GM19455 (cell line): Measurements from ENCODE around the gene NFILZ.

Experiments used
- ATAC-seq: cut with Tn5 transposase; IDR thresholded peaks from one replicate; pipeline ENCODE4 v1.9.1; 2021; ENCODE audit not compliant: unreplicated experiment

The NFILZ gene

DNA sequence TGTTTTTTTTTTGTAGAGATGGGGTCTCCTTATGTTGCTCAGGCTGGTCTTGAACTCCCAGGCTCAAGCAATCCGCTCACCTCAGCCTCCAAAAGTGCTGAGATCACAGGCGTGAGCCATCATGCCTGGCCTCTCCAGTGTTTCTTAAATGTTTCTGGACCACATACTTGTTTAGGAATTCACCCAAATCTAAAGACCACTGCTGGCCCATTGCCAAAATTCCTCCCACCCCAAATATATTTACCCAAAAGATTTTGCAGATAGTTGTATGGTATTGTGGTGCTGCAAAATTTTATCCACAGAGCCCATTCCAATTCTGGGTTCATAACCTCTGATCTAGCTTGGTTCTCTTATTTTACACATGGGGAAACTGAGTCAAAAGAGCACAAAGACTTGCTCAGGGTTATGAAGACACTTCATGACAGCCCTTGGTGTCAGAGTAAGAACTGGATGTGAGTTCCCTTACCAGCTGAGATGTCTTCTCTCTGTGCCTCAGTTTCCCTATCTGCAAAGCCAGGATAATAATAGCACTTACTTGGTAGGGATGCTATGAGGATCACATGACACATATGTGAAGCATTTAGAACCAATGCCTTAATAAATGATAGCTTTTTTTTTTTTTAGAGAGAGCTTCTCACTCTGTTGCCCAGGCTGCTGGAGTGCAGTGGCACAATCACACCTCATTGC, 10.9 kb downstream of the NFILZ start:
- no peak for ATAC-seq

DNA sequence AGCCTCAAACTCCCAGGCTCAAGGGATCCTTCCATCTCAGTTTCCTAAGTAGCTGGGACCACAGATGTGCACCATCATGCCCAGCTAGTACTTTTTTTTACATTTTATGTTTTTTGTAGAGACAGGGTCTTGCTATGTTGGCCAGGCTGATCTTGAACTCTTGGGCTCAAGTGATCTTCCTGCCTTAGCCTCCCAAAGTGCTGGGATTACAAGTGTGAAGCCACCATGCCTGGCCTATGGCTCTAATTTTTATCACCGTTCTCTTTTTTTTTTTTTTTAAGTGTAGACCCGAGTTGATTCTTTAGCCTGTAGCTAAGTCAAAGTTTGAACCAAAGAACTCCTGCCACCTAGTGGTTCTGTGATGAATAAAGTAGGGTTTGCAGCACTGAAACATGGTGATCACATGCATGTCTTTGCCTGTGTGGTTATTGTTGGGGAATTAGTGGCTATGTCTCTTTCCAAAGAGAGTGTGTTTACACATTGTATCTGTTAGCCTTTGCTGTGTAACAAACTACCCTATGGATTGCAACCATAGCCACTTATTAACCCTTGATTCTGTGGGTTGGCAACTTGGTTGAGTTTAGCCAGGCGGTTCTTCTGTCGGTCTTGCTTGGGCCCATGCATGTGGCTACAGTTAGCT, 11.6 kb downstream of the NFILZ start:
- no peak for ATAC-seq

DNA sequence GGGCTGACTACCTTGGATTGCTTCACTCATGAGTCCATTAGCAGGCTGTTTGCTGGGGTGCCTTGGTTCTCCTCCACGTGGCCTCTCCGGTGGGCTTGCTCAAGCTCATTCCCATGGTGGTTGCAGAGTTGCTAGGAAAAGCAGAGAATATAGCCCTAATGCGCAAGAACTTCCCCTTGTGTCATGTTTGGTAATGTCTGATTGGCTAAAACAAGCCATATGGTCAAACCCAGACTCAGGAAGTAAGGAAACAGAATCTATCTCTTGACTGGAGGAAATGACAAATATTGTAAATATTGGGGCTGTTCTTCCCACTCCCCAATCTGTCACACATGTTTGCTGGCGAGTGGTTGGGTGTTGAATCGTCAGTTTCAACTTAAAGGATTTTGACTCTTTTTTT, 12.1 kb downstream of the NFILZ start:
- no peak for ATAC-seq

DNA sequence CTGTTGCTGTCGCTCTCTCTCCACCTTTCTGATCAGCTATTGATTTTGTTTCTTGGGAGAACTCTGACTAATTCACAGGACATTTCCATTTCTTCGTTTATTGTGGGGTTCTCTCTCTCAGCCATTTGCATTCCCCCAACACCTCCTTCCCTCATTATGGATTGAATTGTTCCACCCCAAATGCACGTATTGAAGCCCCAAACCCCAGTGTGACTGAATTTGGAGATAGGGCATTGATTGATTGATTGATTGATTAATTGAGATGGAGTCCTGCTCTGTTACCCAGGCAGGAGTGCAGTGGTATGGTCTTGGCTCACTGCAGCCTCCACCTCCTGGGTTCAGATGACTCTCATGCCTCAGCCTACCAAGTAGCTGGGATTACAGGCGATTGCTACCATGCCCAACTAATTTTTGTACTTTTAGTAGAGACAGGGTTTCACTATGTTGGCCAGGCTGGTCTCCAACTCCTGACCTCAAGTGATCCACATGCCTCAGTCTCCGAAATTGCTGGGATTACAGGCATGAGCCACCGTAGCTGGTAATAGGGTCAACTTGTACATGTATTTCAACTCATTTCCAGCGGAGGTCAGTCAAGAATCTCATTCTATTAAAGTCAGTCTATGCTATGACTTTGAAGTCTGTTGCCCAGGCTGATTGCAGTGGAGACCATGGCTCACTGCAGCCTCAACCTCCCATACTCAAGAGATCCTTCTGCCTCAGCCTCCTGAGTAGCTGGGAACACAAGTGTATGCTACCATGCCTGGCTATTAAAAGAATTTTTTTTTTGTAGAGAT, 13.6 kb downstream of the NFILZ start:
- ATAC-seq, result no peak

DNA sequence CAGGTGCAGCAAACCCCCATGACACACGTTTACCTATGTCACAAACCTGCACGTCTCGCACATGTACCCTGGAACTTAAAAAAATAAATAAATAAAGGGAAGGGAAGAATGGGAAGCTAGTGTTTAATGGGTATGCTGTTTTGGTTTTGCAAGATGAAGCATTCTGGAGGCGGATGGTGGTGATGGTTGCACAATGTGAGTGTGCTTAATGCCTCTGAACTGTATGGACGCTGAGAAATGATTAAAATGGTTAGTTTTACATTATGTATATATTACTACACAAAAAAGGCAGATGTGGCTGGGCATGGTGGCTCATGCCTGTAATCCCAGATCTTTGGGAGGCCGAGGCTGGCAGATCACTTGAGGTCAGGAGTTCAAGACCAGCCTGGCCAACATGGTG, 17.8 kb downstream of the NFILZ start:
- no peak for ATAC-seq

DNA sequence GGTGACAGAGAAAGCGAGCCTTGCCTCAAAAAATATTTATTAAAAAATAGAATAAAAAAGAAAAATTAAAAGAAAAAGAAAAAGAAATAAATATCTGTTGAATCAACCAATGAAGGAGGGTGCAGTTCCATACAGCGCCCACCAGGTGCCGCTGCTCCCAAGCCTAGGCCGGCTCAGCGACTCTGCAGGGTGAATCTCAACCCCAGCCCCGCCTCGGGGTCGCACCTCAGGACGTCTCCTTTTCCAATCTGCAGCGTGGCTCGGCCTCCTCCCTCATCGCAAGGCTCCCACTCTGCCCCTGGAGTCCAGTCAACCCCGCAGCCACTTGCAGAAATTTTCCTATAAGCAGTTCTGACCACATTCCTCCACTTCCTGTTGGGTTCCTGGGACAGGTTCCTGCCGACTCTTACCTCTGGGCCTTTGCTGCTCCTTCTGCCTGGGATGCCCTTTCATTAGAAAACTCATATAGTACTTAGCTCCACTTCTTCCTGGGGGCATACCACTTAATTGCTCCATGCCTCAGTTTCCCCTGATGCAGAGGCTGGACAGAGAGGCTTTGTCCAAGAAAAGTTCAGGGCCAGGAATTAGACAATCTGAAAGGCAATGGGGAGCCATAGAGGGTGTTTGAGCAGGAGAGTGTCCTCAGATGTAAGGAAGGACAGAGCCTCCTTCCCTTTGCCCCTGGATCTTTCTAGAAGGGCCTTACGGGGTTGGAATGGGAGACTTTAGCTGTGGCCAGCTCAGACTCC, 24.3 kb downstream of the NFILZ start:
- ATAC-seq, result no peak

DNA sequence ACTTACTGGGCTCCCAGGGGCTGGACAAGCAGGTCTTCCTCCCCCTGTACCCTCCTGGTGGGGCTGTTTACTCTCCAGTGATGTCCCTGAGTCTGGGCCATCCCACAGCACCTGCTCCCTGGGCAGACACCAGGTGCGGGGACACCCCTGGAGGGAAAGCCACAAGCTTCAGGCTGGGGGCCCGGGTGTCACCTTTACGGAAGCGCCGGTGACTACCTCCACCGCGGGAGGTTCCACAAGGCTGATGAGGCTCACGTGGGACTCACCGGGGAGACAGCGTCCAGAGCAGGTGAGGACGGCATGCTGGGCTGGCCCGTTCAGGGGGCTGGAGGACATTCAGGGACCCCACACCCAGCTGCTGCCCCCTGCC, 24.9 kb downstream of the NFILZ start:
- ATAC-seq, result no peak

DNA sequence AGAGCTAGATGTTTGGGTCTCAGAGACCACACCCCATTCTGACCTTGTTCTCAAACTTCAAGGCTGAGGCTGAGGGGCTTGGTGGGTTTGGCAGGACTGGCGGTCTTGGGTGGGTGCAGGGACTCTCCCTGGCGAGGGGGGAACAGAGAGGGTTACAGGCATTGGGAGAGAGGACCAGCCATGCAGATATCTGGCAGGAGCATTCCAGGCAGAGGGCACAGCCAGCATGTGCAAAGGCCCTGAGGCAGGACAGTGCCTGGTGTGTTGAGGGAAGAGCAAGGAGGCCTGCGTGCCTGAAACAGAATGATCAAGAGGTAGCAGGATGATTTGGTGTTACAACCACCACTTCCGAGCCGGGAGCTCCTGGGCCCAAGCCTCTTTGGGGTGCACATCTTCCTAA, 27.4 kb downstream of the NFILZ start:
- ATAC-seq, result no peak

DNA sequence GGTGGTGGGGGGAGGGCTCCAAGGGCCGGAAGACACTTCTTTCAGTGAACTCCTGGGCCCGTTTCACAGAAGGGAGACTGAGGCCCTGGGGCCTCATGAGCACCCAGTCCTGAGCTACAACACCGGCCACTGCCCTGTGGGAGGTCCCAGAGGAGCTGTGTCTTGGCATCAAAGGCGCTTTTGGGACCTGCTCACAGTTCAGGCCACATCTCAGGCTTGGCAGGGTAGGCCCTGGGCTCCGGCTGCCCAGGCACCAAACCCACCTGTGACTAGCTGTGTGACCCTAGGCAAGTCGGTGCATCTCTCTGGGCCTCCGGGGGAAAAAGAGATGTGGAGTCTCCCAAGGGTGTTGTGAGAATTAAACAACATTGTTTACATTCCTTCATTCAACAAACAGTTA, 29.5 kb downstream of the NFILZ start:
- no peak for ATAC-seq

DNA sequence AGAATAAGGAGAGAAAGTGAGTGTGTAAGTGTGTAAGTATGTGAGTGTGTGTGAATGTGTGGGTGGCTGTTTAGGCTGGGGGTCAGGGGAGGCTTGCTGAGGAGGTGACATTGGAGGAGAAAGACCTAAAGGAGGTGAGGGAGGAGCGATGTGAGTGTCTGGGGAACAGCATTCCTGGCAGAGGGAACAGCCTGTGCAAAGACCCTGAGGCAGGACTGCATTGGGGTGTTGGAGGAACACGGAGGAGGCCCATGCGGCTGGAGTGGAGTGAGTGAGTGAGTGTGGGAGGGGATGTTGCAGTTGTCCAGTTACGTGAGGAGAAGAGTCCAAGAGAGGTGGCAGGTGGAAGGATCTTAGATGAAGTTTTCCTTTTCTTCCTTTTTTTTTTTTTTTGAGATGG, 31.8 kb downstream of the NFILZ start:
- ATAC-seq, result no peak

DNA sequence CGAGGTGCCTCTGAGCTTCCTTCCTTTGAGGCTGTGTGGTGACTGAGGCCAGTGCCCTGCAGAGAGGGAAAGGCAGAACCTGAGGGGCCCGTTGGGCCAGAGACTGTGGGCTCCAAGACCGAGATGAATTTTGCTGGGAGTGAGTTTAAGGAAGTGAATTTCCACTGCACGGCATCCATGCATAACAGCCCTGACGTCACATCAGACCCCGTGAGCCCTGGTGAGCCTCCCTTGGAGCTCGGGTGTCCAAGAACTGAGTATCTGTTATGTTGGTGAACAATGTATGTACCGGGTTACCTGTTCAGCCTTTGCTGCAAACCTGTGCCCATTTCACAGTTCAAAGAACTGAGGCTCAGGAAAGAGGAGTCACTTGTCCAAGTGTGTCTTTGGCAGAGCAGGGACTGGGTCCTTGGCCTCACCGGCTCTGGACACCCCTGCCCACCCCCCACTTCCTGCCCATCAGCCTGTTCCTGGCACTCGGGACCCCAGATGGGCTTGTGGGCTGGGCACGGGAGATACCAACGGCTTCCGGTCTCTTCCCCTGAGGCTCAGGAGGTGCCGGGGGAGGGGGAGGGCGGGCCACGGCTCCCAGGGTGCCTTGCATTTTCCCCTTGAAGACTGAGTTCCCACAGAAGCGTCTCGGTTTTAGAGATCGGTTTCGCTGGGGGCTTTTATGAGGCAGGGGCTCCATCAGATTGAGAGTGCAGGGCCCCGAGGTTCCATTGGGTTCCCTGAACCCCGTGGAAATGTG, 33.7 kb downstream of the NFILZ start:
- ATAC-seq, result no peak

DNA sequence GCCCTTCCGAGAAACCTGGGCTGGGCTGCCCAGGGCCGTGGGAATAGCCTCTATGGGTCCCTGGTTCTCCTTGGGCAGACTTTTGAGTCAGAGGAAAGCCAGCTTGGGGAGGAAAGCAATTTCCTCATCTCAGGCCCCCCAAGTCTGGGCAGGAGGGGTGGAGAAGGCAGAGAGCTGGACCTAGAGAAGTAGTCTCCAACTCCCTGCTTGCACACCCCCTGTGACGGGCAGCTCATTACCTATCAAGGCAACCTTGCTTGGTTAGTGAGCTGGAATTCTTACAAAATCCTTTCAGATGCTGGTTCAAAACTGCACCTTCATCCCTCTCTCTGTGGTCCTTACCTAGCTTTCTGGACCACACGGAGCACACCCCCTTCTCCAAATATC, 34.2 kb downstream of the NFILZ start:
- no peak for ATAC-seq

DNA sequence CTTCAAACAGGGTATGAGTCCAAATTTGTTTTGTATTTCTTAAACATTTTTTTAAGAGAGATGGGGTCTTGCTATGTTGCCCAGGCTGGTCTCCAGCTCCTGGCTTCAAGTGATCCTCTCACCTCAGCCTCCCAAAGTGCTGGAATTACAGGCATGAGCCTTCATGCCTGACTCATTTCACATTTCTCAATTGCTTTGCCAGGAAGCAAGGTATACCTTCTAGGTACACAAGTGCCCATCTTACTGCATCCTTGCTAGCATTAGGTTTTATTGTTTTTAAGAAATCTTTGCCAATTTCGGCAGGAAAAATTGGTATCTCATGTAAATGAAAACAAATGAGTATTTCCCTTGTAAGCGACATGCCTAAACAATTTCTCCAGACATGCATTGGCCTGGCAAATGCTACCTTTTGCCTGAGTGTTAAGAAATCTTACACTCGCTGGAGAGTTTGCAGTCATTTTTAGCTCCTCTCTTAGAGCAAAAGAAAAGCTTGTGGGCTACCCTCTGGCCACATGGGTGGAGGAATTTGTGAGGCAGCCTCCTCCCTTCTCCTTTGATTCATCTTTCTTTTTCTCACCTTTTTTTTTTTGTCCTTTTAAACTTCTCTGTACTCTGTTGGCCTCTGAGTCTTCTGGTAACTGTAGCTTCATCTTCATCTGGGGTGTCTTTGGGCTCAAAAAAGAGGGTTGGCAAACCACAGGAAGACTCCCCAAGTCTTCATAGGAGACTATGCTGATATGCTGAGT, 35.2 kb downstream of the NFILZ start:
- ATAC-seq, result no peak

DNA sequence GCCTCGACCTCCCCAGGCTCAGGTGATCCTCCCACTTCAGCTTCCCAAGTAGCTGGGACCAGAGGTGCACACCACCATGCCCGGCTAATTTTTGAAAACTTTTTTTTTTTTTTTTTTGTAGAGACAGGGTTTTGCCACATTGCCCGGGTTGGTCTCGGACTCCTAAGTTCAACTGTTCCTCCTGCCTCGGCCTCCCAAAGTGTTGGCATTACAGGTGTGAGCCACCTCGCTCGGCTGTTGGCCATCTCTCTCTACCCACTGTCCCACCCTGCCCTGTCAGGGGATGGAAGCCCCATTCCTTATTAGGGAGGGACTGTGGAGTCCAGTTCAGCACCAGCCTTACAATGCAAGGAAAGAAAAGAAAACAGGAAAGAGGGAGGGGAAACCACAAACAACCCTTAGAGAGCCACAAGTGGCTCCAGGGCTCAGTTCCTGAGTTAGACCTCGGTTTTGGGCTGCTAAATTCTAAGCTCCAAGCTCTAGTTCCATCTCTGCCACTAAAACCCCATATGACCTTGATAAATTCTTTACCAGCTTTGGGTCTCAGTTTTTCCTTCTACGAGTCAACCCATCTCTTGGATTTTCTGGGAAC, 36.5 kb downstream of the NFILZ start:
- no peak for ATAC-seq

DNA sequence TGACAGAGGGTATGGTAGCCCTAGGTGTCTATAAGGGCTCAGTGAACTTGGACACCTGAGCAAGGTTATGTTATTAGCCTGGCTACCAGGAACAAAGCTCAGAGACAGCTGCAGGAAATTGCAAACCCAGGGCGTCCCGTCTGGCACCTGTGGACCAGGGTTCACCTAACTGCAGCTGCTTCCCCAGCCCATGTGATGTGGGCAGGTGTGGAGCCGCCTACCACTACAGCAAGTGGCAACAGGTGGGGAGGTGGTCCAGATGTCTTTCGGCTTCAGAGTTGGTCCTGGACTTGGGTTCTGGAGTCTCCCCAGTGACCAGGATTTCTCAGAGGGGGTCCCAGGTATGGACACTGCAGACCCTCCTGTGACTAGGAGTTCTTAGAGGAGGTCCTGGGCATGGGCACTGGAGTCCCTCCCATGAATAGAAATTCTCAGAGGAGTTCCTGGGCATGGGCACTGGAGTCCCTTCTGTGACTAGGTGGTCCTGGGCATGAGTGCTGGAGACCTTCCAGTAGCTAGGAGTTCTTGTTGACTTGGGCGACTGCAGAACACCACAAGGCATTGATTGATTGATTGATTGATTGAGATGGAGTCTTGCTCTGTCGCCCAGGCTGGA, 43.0 kb downstream of the NFILZ start:
- no peak for ATAC-seq

DNA sequence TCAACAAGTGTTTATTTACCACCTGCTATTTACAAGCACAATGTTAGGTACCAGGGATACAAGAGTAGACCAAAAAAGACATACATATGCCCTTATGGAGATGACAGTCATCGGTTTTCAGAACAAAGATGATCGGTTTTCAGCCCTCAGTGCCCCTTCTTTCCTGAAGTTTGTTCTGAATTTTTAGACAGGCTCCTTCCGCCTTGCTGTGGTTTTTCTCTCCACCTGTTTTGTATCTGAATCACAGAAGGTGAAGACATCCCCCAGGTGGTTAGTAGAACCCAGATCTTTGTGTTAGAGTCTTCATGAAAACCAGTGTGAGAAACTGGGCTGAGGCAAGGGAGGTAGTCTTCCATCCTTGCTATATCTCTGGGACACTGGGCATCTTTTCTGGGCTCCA, 44.6 kb downstream of the NFILZ start:
- ATAC-seq, result no peak

DNA sequence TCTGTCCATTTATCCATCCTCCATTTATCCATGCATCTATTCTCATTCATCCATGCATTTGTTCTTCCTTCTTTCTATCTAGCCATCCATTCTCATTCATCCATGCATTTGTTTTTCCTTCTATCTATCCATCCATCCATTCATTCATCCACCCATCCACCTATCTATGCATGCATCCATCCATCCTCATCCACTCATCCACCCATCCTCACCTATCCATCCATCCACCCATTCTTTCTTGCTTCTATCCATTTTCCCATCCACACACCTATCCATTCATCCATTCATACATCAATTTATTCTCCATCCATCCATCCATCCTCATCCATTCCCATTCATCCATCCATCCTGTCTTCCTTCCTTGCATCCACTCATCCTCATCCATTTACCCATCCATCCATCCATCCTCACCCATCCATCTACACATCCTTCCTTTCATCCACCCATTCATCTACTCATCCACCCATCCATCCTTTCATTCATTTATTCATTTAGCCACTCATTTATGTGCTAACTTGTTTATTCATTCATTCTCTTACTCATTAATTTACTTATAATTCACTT, 47.9 kb downstream of the NFILZ start:
- ATAC-seq, result no peak
